Measurements from ENCODE around the gene MED19. TPM values are rescaled to one million over a fixed set of nuclear protein-coding genes. Genes with fewer than 3 reads are reported as not detected.
"Not testable (repeated sequence)": the region's sequence is repeated elsewhere in the genome, so short reads cannot be mapped to it uniquely, and the experiment has no call there.

Gene MED19
- polyA plus RNA-seq, 3 donors: 7.1 to 11.3 (median 9.2) TPM

- Mint-ChIP-seq H3K9me3 (no peaks in the 10 kb centered on the region), H3K4me3 (no peak overlapping the region), H3K4me1 (peaks cover 32% of the 10 kb centered on the region), H3K36me3 (peaks cover 9 to 18% of the 10 kb centered on the region in 2 donors), H3K27ac (no peak overlapping the region), H3K27me3 (ENCODE audit: low read depth in 3 of 3) (peaks cover 0 to 2% (median 2%) of the 10 kb centered on the region in 3 donors)
- intact Hi-C loops (cut with micrococcal nuclease): loop anchor here in 1 of 2 donors (5.0 to 10.0 kb wide), 2 partner anchors 87 to 175 kb away; partner anchors contain the start of genes SMTNL1 and TIMM10
- Histone ChIP-seq H3K9me3 (replicated peaks in 1 of 2; ENCODE audit: control insufficient read depth in 1 of 2, insufficient read depth in 1 of 2, low read length in 2 of 2) (no peaks in the 10 kb centered on the region), H2AFZ (ENCODE audit: insufficient read depth, low read depth, low read length, poor library complexity, severe bottlenecking) (no peak overlapping the region), H4K20me1 (ENCODE audit: insufficient read depth, low read length) (peaks cover 11% of the 10 kb centered on the region), H3K36me3 (replicated peaks in 1 of 2; ENCODE audit: control insufficient read depth in 1 of 2, insufficient read depth in 2 of 2, low read length in 2 of 2) (peaks cover 3 to 16% of the 10 kb centered on the region in 2 donors), H3K4me3 (replicated peaks in 1 of 3; ENCODE audit: low read depth in 2 of 3, low read length in 3 of 3) (no peak overlapping the region), H3K27ac (ENCODE audit: low read depth in 1 of 2, low read length in 2 of 2) (no peak overlapping the region), H3K4me2 (replicated peaks; ENCODE audit: extremely low read depth, low read length, poor library complexity, severe bottlenecking) (no peak overlapping the region), H3K27me3 (ENCODE audit: control insufficient read depth in 2 of 2, insufficient read depth in 2 of 2, low read length in 2 of 2) (no peaks in the 10 kb centered on the region), H3K4me1 (ENCODE audit: control insufficient read depth in 1 of 2, insufficient read depth in 2 of 2, low read length in 2 of 2) (peaks cover 22 to 31% of the 10 kb centered on the region in 2 donors), H3K9ac (ENCODE audit: insufficient read depth, low read length, poor library complexity, severe bottlenecking) (no peak overlapping the region), H3K79me2 (ENCODE audit: insufficient read depth, low read length) (peaks cover 74% of the 10 kb centered on the region)
- no peak for DNase-seq
- TF ChIP-seq CTCF (IDR thresholded peaks at IDR 0.05): no peak
- 100% methylated on average over 4 of the region's 5 CpGs for WGBS (ENCODE audit: insufficient coverage)
Measured at GRCh38 chr11:57709802-57710367, 2.1 kb downstream of the MED19 start.

GRCh38 chr11:57705432-57705831, 6.6 kb downstream of the MED19 start:
- H3K4me1 ChIP-seq (ENCODE audit: control insufficient read depth in 1 of 2, insufficient read depth in 2 of 2, low read length in 2 of 2); H3K9me3 Mint-ChIP-seq; DNase-seq; H3K9ac ChIP-seq (ENCODE audit: insufficient read depth, low read length, poor library complexity, severe bottlenecking); H3K9me3 ChIP-seq (replicated peaks in 1 of 2; ENCODE audit: control insufficient read depth in 1 of 2, insufficient read depth in 1 of 2, low read length in 2 of 2); H3K27ac Mint-ChIP-seq; H3K27ac ChIP-seq (ENCODE audit: low read depth in 1 of 2, low read length in 2 of 2); H3K27me3 ChIP-seq (ENCODE audit: control insufficient read depth in 2 of 2, insufficient read depth in 2 of 2, low read length in 2 of 2); H3K4me3 Mint-ChIP-seq; H3K27me3 Mint-ChIP-seq (ENCODE audit: low read depth in 3 of 3); H3K4me1 Mint-ChIP-seq; H3K4me2 ChIP-seq (replicated peaks; ENCODE audit: extremely low read depth, low read length, poor library complexity, severe bottlenecking); H3K4me3 ChIP-seq (replicated peaks in 1 of 3; ENCODE audit: low read depth in 2 of 3, low read length in 3 of 3); H2AFZ ChIP-seq (ENCODE audit: insufficient read depth, low read depth, low read length, poor library complexity, severe bottlenecking): not testable (repeated sequence)
- no CpG with 5 or more reads among the region's 8 CpGs for WGBS (ENCODE audit: insufficient coverage)
- peaks cover 38 to 57% of the 10 kb centered on the region in 2 donors for H3K36me3 Mint-ChIP-seq
- peaks cover 35 to 54% of the 10 kb centered on the region in 2 donors for H3K36me3 ChIP-seq (replicated peaks in 1 of 2; ENCODE audit: control insufficient read depth in 1 of 2, insufficient read depth in 2 of 2, low read length in 2 of 2)
- peaks cover 33% of the 10 kb centered on the region for H3K79me2 ChIP-seq (ENCODE audit: insufficient read depth, low read length)
- intact Hi-C loops (cut with micrococcal nuclease): loop anchor here in 1 of 2 donors (10.0 kb wide), 1 partner anchor 171 kb away; the partner anchor contains the start of genes SMTNL1 and TIMM10
- peaks cover 11% of the 10 kb centered on the region for H4K20me1 ChIP-seq (ENCODE audit: insufficient read depth, low read length)

Data from CD14-positive monocyte (primary cell).